HL-60 (cell line): ENCODE measurements around the gene CHPF2.

ENCODE experiments used
- DNase-seq, 2 experiments: peaks; one replicate each; pipeline ENCODE4 v3.0.0-alpha.2; 2010 to 2020; ENCODE audit warnings: low read depth in 1 of 2, low spot score in 1 of 2
- H3K27ac ChIP-seq: fragments of 250-450 bp; sonication (Bioruptor Pico); replicated peaks from 2 replicates; pipeline ENCODE4 v1.5.1; 2020; ENCODE audit warnings: mild to moderate bottlenecking, moderate library complexity
- H3K27me3 ChIP-seq: fragments of 250-450 bp; sonication (Bioruptor Pico); 2 replicates; pipeline ENCODE4 v1.5.1; 2021; ENCODE audit warnings: mild to moderate bottlenecking, moderate library complexity; ENCODE audit not compliant: insufficient read depth, poor library complexity, severe bottlenecking
- H3K4me3 ChIP-seq: replicated peaks from 2 replicates; pipeline ENCODE4 v1.5.1; 2011; ENCODE audit warnings: mild to moderate bottlenecking, control low read depth, low read length; ENCODE audit not compliant: insufficient read depth
- CTCF ChIP-seq: IDR thresholded peaks from one replicate; pipeline ENCODE4 v1.5.1; 2011; ENCODE audit warnings: low read length, control low read depth, inconsistent platforms; ENCODE audit not compliant: insufficient read depth
- GABPA ChIP-seq: IDR thresholded peaks from 2 replicates; pipeline ENCODE4 v1.6.1; 2012; ENCODE audit warnings: low read depth
- POLR2AphosphoS5 ChIP-seq: IDR thresholded peaks from 2 replicates; pipeline ENCODE4 v1.6.1; 2012; ENCODE audit warnings: low read depth
- REST ChIP-seq: IDR thresholded peaks from 2 replicates; pipeline ENCODE4 v1.6.1; 2012; ENCODE audit warnings: low read depth; ENCODE audit not compliant: insufficient replicate concordance
- SPI1 ChIP-seq: IDR thresholded peaks from 2 replicates; pipeline ENCODE4 v1.6.1; 2012; ENCODE audit warnings: low read depth, mild to moderate bottlenecking, borderline replicate concordance

Gene CHPF2

GRCh38 chr7:151243045-151243349 lies 10.7 kb downstream of the CHPF2 start:
- no peak overlapping the region for H3K4me3 ChIP-seq
- TF ChIP-seq CTCF (no peak), SPI1 (no peak), REST (no peak), POLR2AphosphoS5 (no peak), GABPA (no peak)
- H3K27ac ChIP-seq = no peak overlapping the region
- no peak for DNase-seq
- H3K27me3 ChIP-seq = peaks cover 33% of the 10 kb centered on the region

GRCh38 chr7:151243408-151244195 lies 11.3 kb downstream of the CHPF2 start:
- no peak for DNase-seq
- no peak overlapping the region for H3K27ac ChIP-seq
- no peak overlapping the region for H3K4me3 ChIP-seq

More at GRCh38 chr7:151243408-151244195, 11.3 kb downstream of the CHPF2 start:
- H3K27me3 ChIP-seq = peaks cover 37% of the 10 kb centered on the region
- no peak for TF ChIP-seq POLR2AphosphoS5
- TF ChIP-seq SPI1 = no peak
- TF ChIP-seq GABPA = no peak
- TF ChIP-seq CTCF = no peak
- no peak for TF ChIP-seq REST
